ENCODE results near the gene REC8.

DNA sequence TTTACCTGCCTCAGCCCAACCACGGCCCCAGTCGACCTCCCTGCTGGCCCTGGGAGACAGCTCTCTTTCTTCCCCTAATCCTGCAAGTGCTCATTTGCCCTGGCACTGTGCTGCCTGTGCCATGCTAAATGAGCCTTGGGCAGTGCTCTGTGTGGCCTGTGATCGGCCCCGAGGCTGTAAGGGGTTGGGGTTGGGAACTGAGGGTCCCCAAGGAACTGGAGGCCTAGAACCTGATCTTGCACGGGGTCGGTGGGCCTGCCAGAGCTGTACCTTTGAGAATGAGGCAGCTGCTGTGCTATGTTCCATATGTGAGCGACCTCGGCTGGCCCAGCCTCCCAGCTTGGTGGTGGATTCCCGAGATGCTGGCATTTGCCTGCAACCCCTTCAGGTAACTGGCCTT, 21.8 kb upstream of the REC8 start:
- TF ChIP-seq GATA3 (IDR thresholded peaks at IDR 0.05; ENCODE audit: low read depth, low read length) (no peak), GATA2 (IDR thresholded peaks at IDR 0.05; ENCODE audit: low read depth, low read length) (no peak)

All from SH-SY5Y (cell line).